NCI-H146 treated with DMSO at 0.1 percent for 48 hours (cell line): Measurements from ENCODE around the gene MICU1.
"Not testable (repeated sequence)": the region's sequence is repeated elsewhere in the genome, so short reads cannot be mapped to it uniquely, and the experiment has no call there.

Source experiments
- DNase-seq: peaks from one replicate; lab custom pipeline; 2025; ENCODE audit not compliant: unreplicated experiment; lab: John Stamatoyannopoulos, UW

Gene MICU1, protein sequence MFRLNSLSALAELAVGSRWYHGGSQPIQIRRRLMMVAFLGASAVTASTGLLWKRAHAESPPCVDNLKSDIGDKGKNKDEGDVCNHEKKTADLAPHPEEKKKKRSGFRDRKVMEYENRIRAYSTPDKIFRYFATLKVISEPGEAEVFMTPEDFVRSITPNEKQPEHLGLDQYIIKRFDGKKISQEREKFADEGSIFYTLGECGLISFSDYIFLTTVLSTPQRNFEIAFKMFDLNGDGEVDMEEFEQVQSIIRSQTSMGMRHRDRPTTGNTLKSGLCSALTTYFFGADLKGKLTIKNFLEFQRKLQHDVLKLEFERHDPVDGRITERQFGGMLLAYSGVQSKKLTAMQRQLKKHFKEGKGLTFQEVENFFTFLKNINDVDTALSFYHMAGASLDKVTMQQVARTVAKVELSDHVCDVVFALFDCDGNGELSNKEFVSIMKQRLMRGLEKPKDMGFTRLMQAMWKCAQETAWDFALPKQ

DNA sequence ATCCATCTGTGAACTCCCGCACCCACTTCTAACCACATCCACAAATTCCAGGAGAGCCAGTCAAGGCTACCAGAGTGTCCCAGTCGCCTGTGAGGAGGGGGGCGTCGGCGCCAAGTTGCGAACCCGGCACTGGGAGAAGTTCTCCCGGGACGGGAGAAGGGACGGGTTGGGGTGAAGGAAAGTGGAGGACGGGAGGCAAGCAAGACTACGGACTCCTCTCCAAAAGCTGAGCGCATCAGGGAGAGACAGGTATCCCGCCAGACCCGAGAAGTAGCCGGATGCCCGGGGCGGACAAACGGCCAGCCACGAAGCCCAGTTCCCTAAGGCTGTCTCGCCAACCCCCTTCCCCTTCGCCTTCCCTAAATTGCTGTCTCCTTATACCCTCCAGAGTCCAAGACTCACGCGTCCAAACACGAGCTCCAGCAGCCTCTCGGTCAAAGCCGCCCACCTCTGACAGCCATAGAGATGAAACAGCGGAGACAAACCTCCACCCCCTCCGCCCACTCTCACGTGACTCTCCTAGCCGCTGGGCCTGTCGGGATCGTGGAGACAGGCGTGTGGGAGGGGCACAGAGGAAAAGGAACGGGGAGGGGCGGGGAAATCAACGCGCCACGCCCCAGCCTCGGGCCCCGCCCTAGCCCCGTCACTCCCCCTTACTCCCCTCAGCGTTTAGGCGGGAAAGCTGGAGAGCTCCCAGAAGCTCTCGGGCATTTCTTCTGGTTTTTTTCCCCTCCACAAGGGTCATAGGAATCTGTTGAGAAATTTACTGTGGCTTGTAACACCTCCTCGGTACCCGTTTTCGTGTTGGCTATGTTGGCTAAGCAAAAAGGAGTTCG is at the start of gene MICU1:
TSS of gene MICU1 (minus strand) at position 472 of the 836 bp plus-strand sequence. CDS start 59,286 bp downstream, outside the sequence.
- peak; percentile 94 for DNase-seq

DNA sequence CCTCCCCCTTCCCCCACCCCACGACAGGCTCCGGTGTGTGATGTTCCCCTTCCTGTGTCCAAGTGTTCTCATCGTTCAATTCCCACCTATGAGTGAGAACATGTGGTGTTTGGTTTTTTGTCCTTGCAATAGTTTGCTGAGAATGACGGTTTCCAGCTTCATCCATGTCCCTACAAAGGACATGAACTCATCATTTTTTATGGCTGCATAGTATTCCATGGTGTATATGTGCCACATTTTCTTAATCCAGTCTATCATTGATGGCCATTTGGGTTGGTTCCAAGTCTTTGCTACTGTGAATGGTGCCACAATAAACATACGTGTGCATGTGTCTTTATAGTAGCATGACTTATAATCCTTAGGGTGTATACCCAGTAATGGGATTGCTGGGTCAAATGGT is 48.3 kb upstream of the MICU1 start:
- not testable (repeated sequence) for DNase-seq

DNA sequence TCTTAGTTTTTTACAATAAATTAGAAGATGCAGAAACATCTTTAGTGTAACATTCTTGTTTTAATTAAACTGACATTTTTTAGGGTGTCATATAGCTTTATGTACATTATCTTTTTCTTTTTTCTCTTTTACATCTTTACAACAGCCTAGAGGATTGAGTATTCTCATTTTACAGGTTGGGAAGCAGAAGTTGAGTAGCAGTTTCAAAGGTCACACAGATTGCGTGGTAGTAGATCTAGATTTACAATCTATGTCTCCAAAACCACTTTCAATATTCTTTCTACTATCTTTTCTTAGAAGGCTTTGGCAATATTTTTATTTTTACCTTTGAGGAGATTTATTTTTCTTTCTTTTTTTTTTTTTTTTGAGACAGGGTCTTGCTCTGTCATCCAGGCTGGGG is 47.4 kb upstream of the MICU1 start:
- no peak for DNase-seq

DNA sequence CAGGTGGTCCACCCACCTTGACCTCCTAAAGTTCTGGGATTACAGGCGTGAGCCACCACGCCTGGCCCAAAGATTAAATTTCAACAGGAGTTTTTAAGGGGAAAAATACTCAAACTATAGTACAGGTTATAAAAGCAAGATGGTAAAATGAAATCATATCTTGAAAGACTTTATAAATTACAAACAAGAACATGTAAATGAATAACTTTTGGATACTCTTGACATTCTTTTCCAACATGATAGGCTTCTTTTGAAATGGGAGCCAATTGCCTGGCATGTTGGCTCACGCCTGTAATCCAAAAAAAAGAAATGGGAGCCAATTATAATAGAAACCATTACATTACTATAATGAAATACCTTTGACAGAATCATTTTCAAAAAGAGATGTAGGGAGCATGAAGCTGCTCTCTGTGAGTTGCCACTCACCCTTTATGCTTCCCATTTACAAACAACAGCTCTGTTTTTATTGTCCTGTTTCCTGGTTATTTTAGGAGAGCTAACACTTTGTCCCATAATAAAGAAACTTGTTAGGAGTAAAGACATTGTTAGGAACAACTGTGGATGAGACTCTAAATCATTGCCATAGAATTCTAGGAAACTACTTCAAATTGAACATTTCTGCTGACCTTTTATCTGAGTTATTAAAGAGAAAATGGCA is 41.5 kb upstream of the MICU1 start:
- no peak for DNase-seq

DNA sequence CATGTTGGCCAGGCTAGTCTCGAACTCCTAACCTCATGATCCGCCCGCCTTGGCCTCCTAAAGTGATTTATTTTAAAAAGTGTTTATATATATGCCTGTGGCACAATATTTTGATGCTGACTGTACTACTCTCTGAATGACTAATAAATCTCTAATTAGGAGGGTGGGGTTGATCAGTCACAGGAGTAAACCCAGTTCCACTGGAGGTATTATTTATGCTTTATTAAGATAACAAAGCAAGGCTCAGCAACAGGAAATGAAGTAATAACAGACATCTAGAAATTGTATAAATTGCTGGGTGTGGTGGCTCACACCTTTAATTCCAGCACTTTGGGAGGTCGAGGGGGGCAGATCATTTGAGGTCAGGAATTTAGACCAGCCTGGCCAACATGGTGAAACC is 40.0 kb upstream of the MICU1 start:
- no peak for DNase-seq

DNA sequence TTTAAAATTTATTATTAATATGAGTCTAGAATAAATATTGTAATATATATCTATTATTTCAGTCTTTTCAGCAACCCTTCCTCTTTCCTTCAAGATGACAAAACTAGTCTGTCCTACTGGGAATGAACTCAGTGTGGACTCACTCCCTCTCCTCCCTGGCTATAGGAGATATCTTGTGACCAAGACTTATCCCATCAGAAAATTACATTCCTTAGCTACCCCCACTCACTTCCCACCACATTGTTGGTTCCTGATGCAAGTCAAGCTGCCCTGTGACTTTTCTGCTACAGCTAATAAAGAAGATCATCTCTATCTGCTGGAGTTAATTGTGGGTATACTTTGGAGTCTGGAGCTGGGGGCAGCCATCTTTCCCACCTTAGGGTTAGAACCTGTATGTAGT is 38.1 kb upstream of the MICU1 start:
- DNase-seq: no peak

DNA sequence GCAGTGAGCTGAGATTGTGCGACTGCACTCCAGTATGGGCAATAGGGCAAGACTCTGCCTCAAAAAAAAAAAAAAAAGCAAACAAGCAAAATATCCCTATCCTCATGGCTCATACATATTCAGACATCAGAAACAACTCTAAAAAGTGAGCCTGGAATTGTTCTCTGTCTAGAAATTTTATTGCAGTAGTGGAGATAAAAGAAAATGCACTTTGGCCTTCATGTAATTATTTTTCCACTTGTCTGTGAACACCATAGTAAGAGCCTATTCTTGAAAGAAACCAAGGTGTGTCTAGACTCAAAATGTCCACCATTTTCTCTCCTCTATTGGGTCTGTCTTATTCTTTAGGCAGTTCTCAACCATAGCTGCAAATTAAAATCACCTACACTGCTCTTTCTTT is 35.6 kb upstream of the MICU1 start:
- DNase-seq: no peak

DNA sequence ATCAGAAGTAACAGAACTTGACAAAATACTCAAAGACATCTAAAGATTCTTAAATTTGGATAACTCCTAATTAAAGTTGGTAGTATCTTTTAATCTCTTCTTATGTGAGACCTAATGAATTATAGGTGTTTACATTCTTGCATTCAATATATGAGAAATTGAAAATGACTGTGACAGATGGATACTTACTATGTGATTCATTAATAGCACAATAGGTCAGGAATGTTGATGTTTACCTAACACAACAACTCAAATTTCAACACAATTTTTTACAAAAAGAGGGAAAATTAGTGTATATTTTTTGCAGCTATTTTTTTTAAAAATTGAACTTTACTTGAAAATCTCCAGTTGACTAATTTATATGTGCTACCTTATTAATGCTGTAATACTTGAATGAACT is 34.3 kb upstream of the MICU1 start:
- DNase-seq: no peak

DNA sequence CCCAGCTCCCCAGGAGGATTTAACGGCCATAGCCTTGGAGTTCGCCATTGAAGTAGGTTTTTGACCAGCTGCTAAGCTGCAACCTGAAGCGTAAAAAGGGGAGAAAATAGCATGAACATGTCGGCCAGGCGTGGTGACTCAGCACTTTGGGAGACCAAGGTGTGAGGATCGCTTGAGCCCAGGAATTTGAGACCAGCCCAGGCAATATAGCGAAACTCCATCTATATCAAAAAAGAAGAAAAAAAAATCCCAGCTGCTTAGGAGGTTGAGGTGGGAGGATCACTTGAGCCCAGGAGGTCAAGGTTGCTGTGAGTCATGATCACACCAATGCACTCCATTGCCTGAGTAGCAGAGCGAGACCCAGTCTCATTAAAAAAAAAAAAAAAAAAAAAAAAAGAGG is 33.8 kb upstream of the MICU1 start:
- DNase-seq: no peak

DNA sequence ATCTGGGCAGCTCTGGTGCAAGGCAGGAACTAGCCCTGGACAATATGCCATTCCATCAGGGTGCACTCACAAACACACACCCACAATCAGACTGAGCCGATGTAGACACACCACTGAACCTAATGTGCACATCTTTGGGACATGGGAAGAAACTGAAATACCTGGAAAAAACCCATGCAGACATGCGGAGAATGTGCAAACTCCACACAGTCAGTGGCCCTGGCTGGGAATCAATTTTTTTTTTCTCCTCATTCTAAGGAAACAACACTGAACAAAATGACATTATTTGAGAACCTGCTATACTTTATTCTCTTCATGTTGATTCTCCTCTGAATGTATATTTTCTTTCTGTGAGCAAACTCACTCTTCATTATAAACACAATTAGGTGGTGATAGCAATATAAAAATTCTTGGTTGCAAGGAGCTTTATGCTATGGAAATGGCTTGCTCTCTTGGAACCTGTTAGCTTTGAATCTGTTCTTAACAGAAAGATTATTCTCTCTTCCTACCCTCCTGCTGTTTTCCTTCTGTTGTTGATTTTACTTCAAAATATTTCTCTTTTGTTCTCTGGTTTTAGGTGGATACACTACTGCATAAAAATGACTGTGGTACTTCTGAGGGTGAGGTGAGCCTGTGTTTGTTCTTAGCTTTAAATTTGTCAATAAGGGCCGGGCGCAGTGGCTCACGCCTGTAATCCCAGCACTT is 33.0 kb upstream of the MICU1 start:
- no peak for DNase-seq

DNA sequence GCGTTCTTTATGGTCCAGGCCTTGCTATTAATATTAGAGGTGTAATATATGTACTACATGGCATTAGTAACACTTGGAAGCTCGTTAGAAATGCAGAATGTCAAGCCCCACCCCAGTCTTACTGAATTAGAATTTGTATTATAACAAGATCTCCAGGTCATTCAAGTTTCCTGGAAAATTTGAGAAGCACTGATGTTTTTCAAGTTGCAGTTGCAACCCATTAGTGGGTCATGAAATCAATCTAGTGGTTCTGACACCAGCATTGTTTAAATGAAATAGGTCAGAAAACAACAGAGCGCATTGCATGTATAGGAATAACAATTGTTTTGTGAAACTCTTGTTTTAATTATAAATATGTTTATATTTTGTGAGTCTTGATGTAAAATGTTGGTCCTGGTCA is 28.8 kb upstream of the MICU1 start:
- no peak for DNase-seq

DNA sequence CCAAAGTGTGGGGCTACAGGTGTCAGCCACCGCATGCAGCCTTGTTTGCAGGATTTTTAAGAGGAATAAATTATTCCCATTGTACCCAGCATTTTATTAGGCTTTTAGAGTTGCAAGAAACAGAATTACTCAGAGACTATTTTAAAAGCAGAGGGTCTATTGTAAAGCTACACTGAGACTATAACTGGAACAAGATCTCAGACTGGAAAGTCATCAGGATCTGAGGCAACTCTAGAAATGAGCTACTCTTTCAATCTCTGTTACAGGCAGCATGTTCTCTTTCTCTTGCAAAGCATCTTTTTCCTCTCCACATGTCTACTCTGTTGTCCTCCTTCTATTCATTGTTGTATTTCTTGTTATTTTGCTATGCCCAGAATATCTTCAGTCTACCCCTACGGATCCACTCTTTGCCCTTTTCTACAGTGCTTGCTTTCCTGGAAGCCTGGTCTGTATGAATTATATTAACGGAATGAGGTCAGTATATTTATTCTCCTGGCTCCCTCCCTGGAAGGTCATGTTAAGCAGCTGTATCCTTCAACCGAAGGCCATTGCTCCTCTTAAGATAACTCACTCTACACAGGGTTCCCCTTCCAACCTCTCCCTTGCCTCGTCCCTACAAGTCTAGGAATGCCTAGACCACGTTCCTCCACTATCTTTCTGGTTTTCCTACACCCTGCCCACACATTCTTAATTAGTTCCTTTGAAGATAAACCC is 27.7 kb upstream of the MICU1 start:
- DNase-seq: no peak

DNA sequence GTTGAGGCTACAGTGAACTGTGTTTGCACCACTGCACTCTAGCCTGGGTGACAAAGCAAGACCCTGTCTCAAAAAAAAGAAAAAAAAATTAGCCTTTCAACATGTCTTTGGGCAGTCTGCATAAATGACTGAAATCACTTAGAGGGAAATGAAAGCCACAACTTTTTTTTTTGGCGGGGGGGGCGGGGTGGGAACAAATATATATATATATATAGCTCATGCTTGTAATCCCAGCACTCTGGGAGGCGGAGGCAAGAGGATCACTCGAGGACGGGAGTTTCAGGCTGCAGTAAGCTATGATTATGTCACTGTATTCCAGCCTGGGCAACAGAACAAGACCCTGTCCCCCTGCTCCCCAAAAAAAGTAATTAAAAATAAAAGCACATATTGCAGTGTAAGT is 23.4 kb upstream of the MICU1 start:
- DNase-seq: no peak

DNA sequence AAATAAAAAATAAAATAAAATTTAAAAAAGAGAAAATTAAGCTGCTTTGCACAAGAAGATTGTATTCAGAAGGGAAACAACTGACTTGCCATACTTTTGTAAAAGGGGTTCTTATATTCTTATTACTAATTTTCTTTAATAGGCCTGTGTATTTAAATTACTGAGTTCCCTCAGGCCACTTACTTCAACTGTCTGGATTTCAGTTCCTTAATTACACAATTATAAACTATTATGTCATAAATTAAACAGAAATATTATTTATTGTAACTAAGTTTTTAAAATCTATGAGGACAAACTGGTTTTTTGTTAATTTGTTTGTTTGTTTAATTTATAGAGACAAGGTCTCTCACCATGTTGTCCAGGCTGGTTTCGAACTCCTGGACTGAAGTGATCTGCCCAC is 22.4 kb upstream of the MICU1 start:
- DNase-seq: no peak

DNA sequence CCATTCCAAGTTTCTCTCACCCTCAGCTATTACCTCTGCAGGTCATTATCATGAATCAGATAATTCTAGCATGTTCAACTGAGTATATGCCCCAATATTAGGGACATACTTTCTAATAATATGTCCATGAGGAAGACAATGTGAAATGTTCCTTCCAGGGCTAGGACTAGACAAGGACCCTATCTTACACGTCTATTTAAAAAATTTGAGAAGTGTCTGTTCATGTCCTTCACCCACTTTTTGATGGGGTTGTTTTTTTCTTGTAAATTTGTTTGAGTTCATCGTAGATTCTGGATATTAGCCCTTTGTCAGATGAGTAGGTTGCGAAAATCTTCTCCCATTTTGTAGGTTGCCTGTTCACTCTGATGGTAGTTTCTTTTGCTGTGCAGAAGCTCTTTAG is 21.1 kb upstream of the MICU1 start:
- DNase-seq: not testable (repeated sequence)

DNA sequence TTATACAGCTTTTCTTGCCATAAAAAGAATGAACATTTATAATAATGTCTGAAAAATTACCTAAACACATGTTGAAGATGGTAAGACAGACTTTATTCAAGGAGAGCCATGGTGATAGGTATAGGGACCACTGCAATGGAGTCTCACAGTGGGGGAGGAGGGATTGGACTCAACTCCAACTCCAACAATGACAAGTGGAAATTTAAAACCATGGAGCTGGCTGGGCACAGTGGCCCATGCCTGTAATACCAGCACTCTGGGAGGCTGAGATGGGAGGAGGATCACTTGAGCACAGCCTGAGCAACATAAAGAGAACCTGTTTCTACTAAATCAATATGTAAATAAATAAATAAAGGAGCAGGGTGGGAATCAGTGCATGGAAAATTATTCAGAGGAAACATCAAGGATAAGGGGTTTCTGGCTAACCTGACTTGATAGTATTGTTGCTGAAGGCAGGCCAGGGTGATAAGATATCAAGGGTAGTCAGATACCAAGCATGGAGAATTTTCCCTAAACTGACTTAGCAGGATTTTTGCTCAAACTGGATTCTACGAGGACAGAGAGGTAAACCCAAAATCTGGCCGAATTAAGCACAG is 19.5 kb upstream of the MICU1 start:
- no peak for DNase-seq

DNA sequence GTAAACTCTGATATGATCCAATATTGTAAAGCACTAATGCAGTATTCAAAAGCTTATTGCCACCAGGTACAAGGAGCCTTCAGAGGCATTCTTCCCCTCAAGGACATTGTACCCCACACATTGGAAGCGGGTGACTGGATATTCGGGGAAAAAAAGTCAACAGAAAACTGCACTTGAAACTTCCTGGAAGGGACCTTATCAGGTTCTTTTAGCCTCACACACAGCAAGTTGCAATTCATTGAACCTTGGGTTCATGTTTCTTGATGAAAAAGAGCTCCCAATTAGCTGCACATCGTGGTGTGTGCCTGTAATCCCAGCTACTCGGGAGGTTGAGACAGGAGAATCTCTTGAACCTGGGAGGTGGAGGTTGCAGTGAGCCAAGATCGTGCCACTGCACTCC is 16.4 kb upstream of the MICU1 start:
- no peak for DNase-seq

DNA sequence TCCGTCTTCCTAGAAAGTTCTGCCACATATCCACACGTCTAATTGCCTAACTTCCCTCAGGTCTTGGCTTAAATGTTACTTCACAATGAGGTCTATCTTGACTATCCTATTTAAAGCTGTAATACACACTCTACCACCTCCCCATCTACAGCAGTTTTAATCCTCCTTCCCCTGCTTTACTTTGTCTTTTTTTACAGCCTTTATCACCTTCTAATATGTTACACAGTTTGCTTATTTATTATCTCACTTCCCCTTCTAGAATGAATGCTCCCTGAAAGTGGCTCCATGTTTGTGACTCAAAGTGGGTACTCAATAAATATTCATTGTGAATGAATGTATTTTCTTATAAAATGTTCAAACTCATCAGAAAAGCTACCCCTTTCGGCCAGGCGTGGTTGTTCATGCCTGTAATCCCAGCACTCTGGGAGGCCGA is 13.6 kb upstream of the MICU1 start:
- no peak for DNase-seq

DNA sequence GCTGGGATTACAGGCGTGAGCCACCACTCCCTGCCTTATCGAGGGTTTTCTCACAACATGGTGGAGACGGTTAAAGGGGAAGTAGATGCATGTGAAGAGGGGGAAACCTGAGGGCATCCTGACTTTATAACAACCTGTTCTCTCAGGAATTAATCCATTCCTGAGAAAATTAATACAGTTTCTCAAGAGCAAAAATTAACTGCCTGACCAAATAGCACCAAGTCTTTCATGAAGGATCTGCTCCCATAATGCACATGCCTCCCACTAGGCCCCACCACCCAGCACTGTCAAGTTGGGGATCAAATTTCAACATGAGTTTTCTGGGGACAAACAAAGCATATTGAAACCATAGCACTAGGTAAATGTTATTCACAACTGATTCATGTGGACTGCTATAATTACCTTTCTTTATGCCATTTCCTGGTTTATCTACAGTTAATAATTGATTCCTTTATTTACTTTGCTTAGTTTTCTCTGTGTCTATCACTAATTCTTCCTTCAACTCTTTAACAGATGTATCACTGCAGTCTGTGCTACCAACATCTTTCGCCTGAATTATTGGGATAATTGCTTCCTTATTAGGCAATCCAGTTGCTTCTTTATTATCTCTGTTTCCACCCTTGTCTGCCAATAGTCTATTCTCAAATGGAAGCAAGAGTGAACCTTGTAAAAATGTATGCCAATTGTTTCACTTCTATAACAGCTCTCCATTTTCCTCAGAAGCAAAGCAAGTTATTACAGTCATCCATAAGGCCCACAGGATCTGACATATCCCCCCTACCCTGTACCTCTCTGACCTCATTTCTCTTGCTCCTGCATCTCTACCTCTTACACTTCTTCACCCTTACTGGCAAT is 12.9 kb upstream of the MICU1 start:
- peak; percentile 88 for DNase-seq
